GM18508 (cell line): ENCODE data around the gene TDRKH.

Source experiments
- ATAC-seq: cut with Tn5 transposase; IDR thresholded peaks from one replicate; pipeline ENCODE4 v1.9.1; 2021; ENCODE audit warnings: moderate number of reproducible peaks; ENCODE audit not compliant: insufficient read depth, unreplicated experiment

TDRKH gene

GRCh38 chr1:151728151-151729054 lies 61.9 kb downstream of the TDRKH start:
- ATAC-seq: no peak

DNA sequence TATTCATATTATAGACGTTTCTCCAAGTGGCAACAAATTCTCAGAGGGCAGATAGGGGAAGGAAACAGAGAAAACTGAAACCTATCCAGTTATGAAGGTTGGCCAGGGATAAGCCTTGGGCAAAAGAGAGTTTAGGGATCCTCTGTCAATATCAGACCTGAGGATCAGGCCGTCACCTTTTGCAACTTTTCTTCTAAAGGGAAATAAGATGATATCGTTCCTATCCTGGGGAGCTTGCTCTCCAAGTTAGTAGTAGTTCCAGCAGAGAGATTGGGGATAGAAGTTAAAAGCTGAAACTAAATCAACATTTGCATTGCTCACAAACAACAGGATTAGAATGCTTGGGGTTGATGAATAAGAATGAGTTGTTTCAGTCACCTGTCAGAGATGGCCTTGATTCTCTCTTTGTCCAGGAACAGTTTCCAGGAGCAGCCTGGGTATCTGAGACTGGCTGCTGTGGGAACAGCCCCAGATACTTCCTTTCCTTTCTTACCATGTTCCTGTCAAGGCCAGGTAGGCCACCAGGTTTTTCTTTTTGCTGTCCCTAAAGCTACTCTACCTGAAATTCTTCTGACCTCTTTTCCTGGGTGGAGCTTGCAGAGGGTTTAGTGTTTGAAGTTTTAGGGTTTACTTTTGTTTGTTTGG lies 66.5 kb downstream of the TDRKH start:
- ATAC-seq: no peak
